HG03066 (cell line): ENCODE results near the gene DBNL.
A peak's percentile ranks its signal among the peaks of the same experiment; 100 is the strongest.
"Not testable (repeated sequence)": the region's sequence is repeated elsewhere in the genome, so short reads cannot be mapped to it uniquely, and the experiment has no call there.

Experiments used
- ATAC-seq: cut with Tn5 transposase; IDR thresholded peaks from one replicate; pipeline ENCODE4 v1.9.1; 2021; ENCODE audit warnings: low read depth; ENCODE audit not compliant: unreplicated experiment

DBNL gene

GRCh38 chr7:44044315-44045225 is at the start of gene DBNL:
Gene DBNL, plus strand, starts transcription at chr7:44044702. Its CDS starts 36 bp downstream, at chr7:44044738.
- ATAC-seq = peak; percentile 75

GRCh38 chr7:43997532-43997931 is 47.0 kb upstream of the DBNL start, which contains the start of gene SPDYE1:
Gene SPDYE1, plus strand, starts transcription at chr7:43997897. Its CDS starts 2,053 bp downstream, at chr7:43999950.
- ATAC-seq = not testable (repeated sequence)

- ATAC-seq = not testable (repeated sequence)
These were observed 32.4 kb upstream of the DBNL start for GRCh38 chr7:44012081-44012480.

GRCh38 chr7:44015090-44015489 is 29.4 kb upstream of the DBNL start:
- ATAC-seq = not testable (repeated sequence)

- ATAC-seq = peak; percentile 95
These were observed 25.4 kb upstream of the DBNL start for GRCh38 chr7:44018857-44019807.

- not testable (repeated sequence) for ATAC-seq
These were observed 24.7 kb upstream of the DBNL start for GRCh38 chr7:44019825-44020224.

- ATAC-seq = not testable (repeated sequence)
These were observed 22.4 kb upstream of the DBNL start for GRCh38 chr7:44022069-44022468.

- ATAC-seq = not testable (repeated sequence)
These were observed 21.6 kb upstream of the DBNL start for GRCh38 chr7:44022796-44023467.

GRCh38 chr7:44029433-44029832 is 15.1 kb upstream of the DBNL start:
- not testable (repeated sequence) for ATAC-seq

- ATAC-seq = not testable (repeated sequence)
These were observed 14.5 kb upstream of the DBNL start for GRCh38 chr7:44030029-44030428.

- not testable (repeated sequence) for ATAC-seq
These were observed 13.2 kb upstream of the DBNL start for GRCh38 chr7:44031319-44031718.

- not testable (repeated sequence) for ATAC-seq
These were observed 12.5 kb upstream of the DBNL start for GRCh38 chr7:44032031-44032430.

- ATAC-seq = not testable (repeated sequence)
These were observed 10.3 kb upstream of the DBNL start for GRCh38 chr7:44033971-44034844.

- not testable (repeated sequence) for ATAC-seq
These were observed 8.1 kb upstream of the DBNL start for GRCh38 chr7:44036364-44036763.

- not testable (repeated sequence) for ATAC-seq
These were observed 6.6 kb upstream of the DBNL start for GRCh38 chr7:44037951-44038350.

- not testable (repeated sequence) for ATAC-seq
These were observed 5.9 kb upstream of the DBNL start for GRCh38 chr7:44038553-44038952.

GRCh38 chr7:44038961-44039558 is 5.4 kb upstream of the DBNL start:
- peak; percentile 61 for ATAC-seq

GRCh38 chr7:44039800-44040492 is 4.6 kb upstream of the DBNL start:
- not testable (repeated sequence) for ATAC-seq
